ENCODE measurements around the gene MTRF1.

The MTRF1 gene

GRCh38 chr13:41271456-41272285 is 8.3 kb upstream of the MTRF1 start:
- no peak overlapping the region for H3K4me3 ChIP-seq (replicated peaks; ENCODE audit: insufficient read depth, low read length)
- DNase-seq (ENCODE audit: low read depth in 1 of 2, low spot score in 1 of 2) = no peak
- no peak overlapping the region for H3K27ac ChIP-seq (replicated peaks)

GRCh38 chr13:41268764-41269163 is 5.4 kb upstream of the MTRF1 start:
- DNase-seq (ENCODE audit: low read depth in 1 of 2, low spot score in 1 of 2) = peak in 1 of 2 experiments; percentile 11
- Histone ChIP-seq H3K27ac (replicated peaks) (no peak overlapping the region), H3K27me3 (ENCODE audit: insufficient read depth, poor library complexity, severe bottlenecking) (no peaks in the 10 kb centered on the region), H3K4me3 (replicated peaks; ENCODE audit: insufficient read depth, low read length) (no peak overlapping the region)
- TF ChIP-seq POLR2AphosphoS5 (IDR thresholded peaks at IDR 0.05; ENCODE audit: low read depth) = no peak
- TF ChIP-seq CTCF (IDR thresholded peaks at IDR 0.05; ENCODE audit: insufficient read depth, low read length) = no peak
- TF ChIP-seq GABPA (IDR thresholded peaks at IDR 0.05; ENCODE audit: low read depth) = no peak
- TF ChIP-seq REST (IDR thresholded peaks at IDR 0.05; ENCODE audit: insufficient replicate concordance, low read depth) = no peak
- no peak for TF ChIP-seq SPI1 (IDR thresholded peaks at IDR 0.05; ENCODE audit: borderline replicate concordance, low read depth)

More at GRCh38 chr13:41271456-41272285, 8.3 kb upstream of the MTRF1 start:
- TF ChIP-seq POLR2AphosphoS5 (IDR thresholded peaks at IDR 0.05; ENCODE audit: low read depth) = no peak
- no peak for TF ChIP-seq SPI1 (IDR thresholded peaks at IDR 0.05; ENCODE audit: borderline replicate concordance, low read depth)
- TF ChIP-seq REST (IDR thresholded peaks at IDR 0.05; ENCODE audit: insufficient replicate concordance, low read depth) = no peak
- no peak for TF ChIP-seq GABPA (IDR thresholded peaks at IDR 0.05; ENCODE audit: low read depth)
- no peak for TF ChIP-seq CTCF (IDR thresholded peaks at IDR 0.05; ENCODE audit: insufficient read depth, low read length)
- H3K27me3 ChIP-seq (ENCODE audit: insufficient read depth, poor library complexity, severe bottlenecking) = no peaks in the 10 kb centered on the region

GRCh38 chr13:41267106-41267505 is 3.7 kb upstream of the MTRF1 start:
- Histone ChIP-seq H3K27ac (replicated peaks) (no peak overlapping the region), H3K4me3 (replicated peaks; ENCODE audit: insufficient read depth, low read length) (no peak overlapping the region), H3K27me3 (ENCODE audit: insufficient read depth, poor library complexity, severe bottlenecking) (no peaks in the 10 kb centered on the region)
- DNase-seq (ENCODE audit: low read depth in 1 of 2, low spot score in 1 of 2) = no peak
- no peak for TF ChIP-seq SPI1 (IDR thresholded peaks at IDR 0.05; ENCODE audit: borderline replicate concordance, low read depth)
- TF ChIP-seq POLR2AphosphoS5 (IDR thresholded peaks at IDR 0.05; ENCODE audit: low read depth) = no peak
- TF ChIP-seq REST (IDR thresholded peaks at IDR 0.05; ENCODE audit: insufficient replicate concordance, low read depth) = no peak
- TF ChIP-seq GABPA (IDR thresholded peaks at IDR 0.05; ENCODE audit: low read depth) = no peak
- TF ChIP-seq CTCF (IDR thresholded peaks at IDR 0.05; ENCODE audit: insufficient read depth, low read length) = no peak
